Activated T-cell treated with anti-CD3 and anti-CD28 coated beads, Interleukin-2, amount 50 U/mL, for 72 hours (primary cell): ENCODE measurements around the gene GCH1. TPM values are rescaled to one million over a fixed set of nuclear protein-coding genes. Genes with fewer than 3 reads are reported as not detected.

Experiments used
- total RNA-seq, 2 donors: library from RNA; stranded (reverse); gene quantifications; one replicate each; pipeline ENCODE4 v1.2.3, GENCODE V29; 2022

Gene GCH1
- total RNA-seq, 2 donors from 2014 or later, result 35.3 to 54.0 TPM

Other genes with a start within 250 kb of the GCH1 start
- 10 to 100 TPM; 43.7 to 50.7 TPM for gene WDHD1, start 124.3 kb upstream of the GCH1 start, total RNA-seq
- gene SOCS4, start 124.4 kb upstream of the GCH1 start, total RNA-seq, result 10 to 100 TPM; 25.9 to 27.0 TPM
- gene MAPK1IP1L, start 148.8 kb upstream of the GCH1 start, total RNA-seq, result 10 to 100 TPM; 90.9 to 91.4 TPM
- gene LGALS3, start 226.4 kb upstream of the GCH1 start, total RNA-seq, result 10 to 100 TPM; 13.9 to 22.3 TPM